Lung (tissue), 12 donors: ENCODE measurements around the gene DGKA. TPM values are rescaled to one million over a fixed set of nuclear protein-coding genes. Genes with fewer than 3 reads are reported as not detected.
"Not testable (repeated sequence)": the region's sequence is repeated elsewhere in the genome, so short reads cannot be mapped to it uniquely, and the experiment has no call there.

Experiments
- ATAC-seq: fragments of 200-7000 bp; cut with Tn5 transposase; one replicate; pipeline ENCODE4 v1.9.1; 2020; ENCODE audit warnings: moderate number of reproducible peaks; ENCODE audit not compliant: insufficient read depth, low FRiP score
- DNase-seq, 3 donors: peaks; one replicate each; pipeline ENCODE4 v3.0.0-alpha.2; 2013 to 2017
- H3K27ac ChIP-seq, 2 donors: one replicate each; pipeline ENCODE4 v1.5.1; 2013; ENCODE audit warnings: mild to moderate bottlenecking in 2 of 2, moderate library complexity in 2 of 2, control low read depth in 1 of 2, inconsistent platforms in 1 of 2, low read depth in 1 of 2, low read length in 1 of 2
- H3K27me3 ChIP-seq, 3 donors: one replicate each; pipeline ENCODE4 v1.5.1; 2013; ENCODE audit warnings: low read length in 2 of 3; ENCODE audit not compliant: control insufficient read depth in 3 of 3, insufficient read depth in 3 of 3
- H3K36me3 ChIP-seq, 4 donors: one replicate each; pipeline ENCODE4 v1.5.1; 2013; ENCODE audit warnings: low read length in 4 of 4, mild to moderate bottlenecking in 1 of 4, moderate library complexity in 1 of 4; ENCODE audit not compliant: control insufficient read depth in 4 of 4, insufficient read depth in 4 of 4
- H3K4me1 ChIP-seq, 5 donors: one replicate each; pipeline ENCODE4 v1.5.1; 2013; ENCODE audit warnings: low read length in 5 of 5, mild to moderate bottlenecking in 2 of 5, moderate library complexity in 1 of 5; ENCODE audit not compliant: control insufficient read depth in 5 of 5, insufficient read depth in 5 of 5
- H3K4me3 ChIP-seq: one replicate; pipeline ENCODE4 v1.5.1; 2013; ENCODE audit warnings: mild to moderate bottlenecking, control low read depth, moderate library complexity
- H3K9ac ChIP-seq, 2 donors: one replicate each; pipeline ENCODE4 v1.5.1; 2013; ENCODE audit warnings: low read length in 2 of 2, control low read depth in 1 of 2; ENCODE audit not compliant: insufficient read depth in 1 of 2
- H3K9me3 ChIP-seq, 4 donors: one replicate each; pipeline ENCODE4 v1.5.1; 2013; ENCODE audit warnings: low read length in 3 of 4, mild to moderate bottlenecking in 1 of 4, moderate library complexity in 1 of 4; ENCODE audit not compliant: control insufficient read depth in 4 of 4, insufficient read depth in 3 of 4
- WGBS, 2 donors: extraction: QIAGEN DNeasy Blood & Tissue Kit; methylation state at CpG; one replicate each; pipeline ENCODE4 v1.1.7; 2013; 5-methylcytosine and 5-hydroxymethylcytosine counted together
- polyA plus RNA-seq, 2 donors: library from polyadenylated mRNA; stranded (reverse); fragments of 200-250 nt; gene quantifications; one replicate each; pipeline ENCODE4 v1.2.1, GENCODE V29; 2013
- total RNA-seq, 2 donors: library from RNA; depleted of rRNA in 1 of 2; stranded (reverse); fragments of >200 nt in 1 of 2; gene quantifications; one replicate each; pipeline ENCODE4 v1.2.1, GENCODE V29; 2014 to 2021
- TF ChIP-seq, protein P1 (sequence below): IDR thresholded peaks from 2 replicates; pipeline ENCODE4 v1.5.1; 2012; ENCODE audit warnings: mild to moderate bottlenecking; ENCODE audit errors: control extremely low read depth, extremely low read depth
- donor health status: control.
- donor health status: control.
- donor health status: Bipolar disorder and iron deficiency.
- donor health status: healthy.
- donor health status: DM: yes; HTN: yes; CAD: no.

Gene DGKA
- total and polyA plus RNA-seq, 4 donors: 19.3 to 41.1 (median 30.8) TPM

DNA sequence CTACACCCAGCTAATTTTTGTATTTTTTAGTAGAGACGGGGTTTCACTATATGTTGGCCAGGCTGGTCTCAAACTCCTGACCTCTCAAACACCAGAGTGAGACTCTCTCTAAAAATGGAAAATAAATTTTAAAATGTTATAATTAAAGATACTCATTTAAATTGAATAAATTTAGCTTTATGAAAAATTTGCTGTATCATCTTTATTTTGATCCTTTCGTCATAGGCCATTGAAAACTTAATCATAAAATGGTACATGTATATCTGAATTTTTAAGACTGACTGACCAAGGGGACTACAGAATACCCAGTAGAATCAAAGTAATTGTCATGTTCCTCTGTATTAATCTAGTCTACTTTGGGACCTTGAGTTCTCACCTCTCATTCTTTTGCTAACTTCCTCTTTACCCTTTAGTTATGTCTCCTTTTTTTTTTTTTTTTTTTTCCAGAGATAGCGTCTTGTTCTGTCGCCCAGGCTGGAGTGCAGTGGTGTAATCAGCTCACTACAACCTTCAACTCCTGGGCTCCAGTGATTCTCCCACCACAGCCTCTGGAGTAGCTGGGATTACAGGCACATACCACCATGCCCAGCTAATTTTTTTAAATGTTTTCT, 52.4 kb downstream of the DGKA start:
- TF ChIP-seq, protein P1, sequence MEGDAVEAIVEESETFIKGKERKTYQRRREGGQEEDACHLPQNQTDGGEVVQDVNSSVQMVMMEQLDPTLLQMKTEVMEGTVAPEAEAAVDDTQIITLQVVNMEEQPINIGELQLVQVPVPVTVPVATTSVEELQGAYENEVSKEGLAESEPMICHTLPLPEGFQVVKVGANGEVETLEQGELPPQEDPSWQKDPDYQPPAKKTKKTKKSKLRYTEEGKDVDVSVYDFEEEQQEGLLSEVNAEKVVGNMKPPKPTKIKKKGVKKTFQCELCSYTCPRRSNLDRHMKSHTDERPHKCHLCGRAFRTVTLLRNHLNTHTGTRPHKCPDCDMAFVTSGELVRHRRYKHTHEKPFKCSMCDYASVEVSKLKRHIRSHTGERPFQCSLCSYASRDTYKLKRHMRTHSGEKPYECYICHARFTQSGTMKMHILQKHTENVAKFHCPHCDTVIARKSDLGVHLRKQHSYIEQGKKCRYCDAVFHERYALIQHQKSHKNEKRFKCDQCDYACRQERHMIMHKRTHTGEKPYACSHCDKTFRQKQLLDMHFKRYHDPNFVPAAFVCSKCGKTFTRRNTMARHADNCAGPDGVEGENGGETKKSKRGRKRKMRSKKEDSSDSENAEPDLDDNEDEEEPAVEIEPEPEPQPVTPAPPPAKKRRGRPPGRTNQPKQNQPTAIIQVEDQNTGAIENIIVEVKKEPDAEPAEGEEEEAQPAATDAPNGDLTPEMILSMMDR: no peak

DNA sequence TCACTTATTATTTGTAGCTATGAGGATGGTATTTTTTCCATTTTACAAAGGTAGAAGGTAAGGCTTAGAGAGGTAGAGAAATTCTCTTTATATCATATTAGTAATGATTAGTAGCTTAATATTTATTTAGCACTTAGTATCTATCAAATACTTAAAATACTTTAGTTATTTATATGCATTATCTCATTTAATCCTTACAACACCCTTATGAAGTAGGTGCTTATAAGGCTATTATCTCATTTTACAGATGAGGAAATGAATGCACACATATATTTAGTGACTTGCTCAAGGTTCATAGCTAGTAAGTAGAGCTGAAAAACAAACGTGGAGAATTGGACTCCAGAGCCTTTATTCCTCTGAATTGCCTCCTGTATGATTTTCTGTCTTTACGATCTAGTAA, 53.9 kb downstream of the DGKA start:
- no peaks in the 10 kb centered on the region for H3K27me3 ChIP-seq
- peaks cover 0 to 2% (median 0%) of the 10 kb centered on the region in 4 donors for H3K9me3 ChIP-seq
- 61 to 66% methylated on average over 2 of the region's 2 CpGs for WGBS, 2 donors
- ATAC-seq (no peak), DNase-seq (no peak)
- no peak overlapping the region for H3K9ac ChIP-seq
- TF ChIP-seq, protein P1: no peak
- H3K36me3 ChIP-seq: peaks cover 19 to 38% (median 25%) of the 10 kb centered on the region in 4 donors
- no peak overlapping the region for H3K27ac ChIP-seq
- no peak overlapping the region for H3K4me3 ChIP-seq
- peaks cover 0 to 1% (median 0%) of the 10 kb centered on the region in 5 donors for H3K4me1 ChIP-seq

More for the DNA sequence above, 52.4 kb downstream of the DGKA start:
- H3K4me1 ChIP-seq: peaks cover 0 to 1% (median 0%) of the 10 kb centered on the region in 5 donors
- no peaks in the 10 kb centered on the region for H3K9me3 ChIP-seq
- peaks cover 13 to 32% (median 15%) of the 10 kb centered on the region in 4 donors for H3K36me3 ChIP-seq
- DNase-seq: no peak
- no peaks in the 10 kb centered on the region for H3K27me3 ChIP-seq
- ATAC-seq: no peak
- H3K9ac ChIP-seq: no peak overlapping the region
- 50 to 76% methylated on average over 4 of the region's 4 CpGs for whole genome bisulfite sequencing, 2 donors
- no peak overlapping the region for H3K4me3 ChIP-seq
- H3K27ac ChIP-seq: no peak overlapping the region

DNA sequence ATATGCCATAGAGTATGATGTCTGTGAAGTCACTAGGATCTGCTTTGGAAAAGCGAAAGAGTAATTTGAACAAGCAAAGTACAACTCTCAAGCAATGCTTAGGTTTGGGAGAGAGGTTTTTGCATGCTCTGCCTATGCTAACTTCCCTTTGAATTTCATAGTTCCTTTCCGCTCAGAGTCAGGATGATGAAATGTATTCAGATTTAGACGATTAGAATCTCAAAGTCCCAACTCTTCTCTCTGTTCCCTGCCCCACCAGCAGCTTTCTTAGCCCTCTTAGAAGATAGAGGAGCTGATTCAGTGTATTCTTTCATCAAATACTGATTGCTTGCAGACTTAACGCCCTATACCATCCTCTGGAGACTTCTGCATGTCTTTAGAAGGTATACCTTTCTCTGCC, 54.4 kb downstream of the DGKA start:
- Histone ChIP-seq H3K27ac (no peak overlapping the region), H3K9me3 (peaks cover 0 to 2% (median 0%) of the 10 kb centered on the region in 4 donors), H3K4me1 (peaks cover 0 to under 1% (median 0%) of the 10 kb centered on the region in 5 donors), H3K4me3 (no peak overlapping the region), H3K36me3 (peaks cover 21 to 41% (median 28%) of the 10 kb centered on the region in 4 donors), H3K9ac (no peak overlapping the region), H3K27me3 (no peaks in the 10 kb centered on the region)
- WGBS, 2 donors: 56 to 79% methylated on average over 4 of the region's 4 CpGs
- DNase-seq (no peak), ATAC-seq (no peak)
- TF ChIP-seq, protein P1: no peak

DNA sequence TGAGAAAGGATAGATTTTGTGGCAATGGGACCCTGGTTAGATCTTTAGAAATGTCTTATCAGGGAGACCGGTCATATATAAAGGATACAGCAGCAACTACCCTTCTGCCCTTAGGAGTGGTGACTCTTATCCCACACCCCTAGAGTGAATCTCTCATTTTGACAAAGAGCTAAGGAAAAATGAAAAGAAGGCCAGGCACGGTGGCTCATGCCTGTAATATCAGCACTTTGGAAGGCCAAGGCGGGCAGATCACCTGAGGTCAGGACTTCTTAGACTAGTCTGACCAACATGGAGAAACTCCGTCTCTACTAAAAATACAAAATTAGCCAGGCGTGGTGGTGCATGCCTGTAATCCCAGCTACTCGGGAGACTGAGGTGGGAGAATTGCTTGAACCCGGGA, 55.0 kb downstream of the DGKA start:
- 93 to 96% methylated on average over 7 of the region's 7 CpGs for WGBS, 2 donors
- not testable (repeated sequence) for ATAC-seq

More for the DNA sequence above, 55.0 kb downstream of the DGKA start:
- H3K9me3 ChIP-seq, H3K27me3 ChIP-seq, H3K4me1 ChIP-seq, H3K27ac ChIP-seq, DNase-seq, H3K9ac ChIP-seq, H3K4me3 ChIP-seq: not testable (repeated sequence)
- H3K36me3 ChIP-seq: peaks cover 25 to 47% (median 34%) of the 10 kb centered on the region in 4 donors
